ENCODE results near the gene AGAP6.
"Not testable (repeated sequence)": the region's sequence is repeated elsewhere in the genome, so short reads cannot be mapped to it uniquely, and the experiment has no call there.

- not testable (repeated sequence) for TF ChIP-seq EZH2 (IDR thresholded peaks at IDR 0.05; ENCODE audit: borderline replicate concordance, low read depth, low read length, severe bottlenecking); CTCF (IDR thresholded peaks at IDR 0.05; ENCODE audit: borderline replicate concordance, extremely low read depth, low read length, poor library complexity, severe bottlenecking)
Measured at GRCh38 chr10:50051995-50052660, 63.9 kb downstream of the AGAP6 start.
